ENCODE measurements around the gene MTHFD2L. TPM values are rescaled to one million over a fixed set of nuclear protein-coding genes. Genes with fewer than 3 reads are reported as not detected.

The MTHFD2L gene
- total RNA-seq, 1 experiment from 2014 or later, result 11.6 TPM

DNA sequence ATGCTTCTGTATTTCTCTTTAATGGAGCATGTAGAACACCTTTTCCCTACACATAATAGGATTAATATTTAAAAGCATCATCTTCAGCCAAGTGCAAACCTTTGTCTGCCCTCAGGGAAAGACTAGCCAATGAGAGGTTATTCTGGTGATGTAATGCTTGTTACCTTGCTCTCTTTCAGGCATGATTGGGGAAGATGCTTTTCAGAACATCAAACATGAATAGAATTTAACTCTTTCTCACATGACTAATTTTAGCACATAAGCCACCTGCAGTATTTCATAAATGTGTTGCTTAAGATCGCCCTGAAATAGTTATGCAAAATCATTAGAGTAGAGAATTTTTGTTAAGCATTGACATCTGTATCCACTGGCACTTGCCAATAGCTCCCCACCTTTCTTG lies 139.6 kb downstream of the MTHFD2L start:
- BruUV-seq (replicated peaks), result no TSS peak
- Histone ChIP-seq H3K4me1 (no peaks in the 10 kb centered on the region), H3K4me3 (ENCODE audit: low read depth, low read length) (no peak overlapping the region), H3K9me3 (no peaks in the 10 kb centered on the region), H3K27me3 (replicated peaks; ENCODE audit: control insufficient read depth, insufficient read depth, low read length) (no peaks in the 10 kb centered on the region), H3K36me3 (ENCODE audit: control insufficient read depth, insufficient read depth, low read length) (no peaks in the 10 kb centered on the region)
- Mint-ChIP-seq H3K4me1 (ENCODE audit: low read depth, unreplicated experiment) (no peaks in the 10 kb centered on the region), H3K27me3 (ENCODE audit: insufficient read depth, unreplicated experiment) (no peaks in the 10 kb centered on the region), H3K36me3 (ENCODE audit: insufficient read depth, unreplicated experiment) (no peaks in the 10 kb centered on the region), H3K9me3 (ENCODE audit: unreplicated experiment) (no peaks in the 10 kb centered on the region), H3K4me3 (ENCODE audit: unreplicated experiment) (no peak overlapping the region), H3K27ac (ENCODE audit: unreplicated experiment) (no peak overlapping the region)
- POLR2A ChIA-PET, result no interaction called here
- CTCF ChIA-PET, result no interaction called here
- no peak for DNase-seq
- TF ChIP-seq, protein P1, sequence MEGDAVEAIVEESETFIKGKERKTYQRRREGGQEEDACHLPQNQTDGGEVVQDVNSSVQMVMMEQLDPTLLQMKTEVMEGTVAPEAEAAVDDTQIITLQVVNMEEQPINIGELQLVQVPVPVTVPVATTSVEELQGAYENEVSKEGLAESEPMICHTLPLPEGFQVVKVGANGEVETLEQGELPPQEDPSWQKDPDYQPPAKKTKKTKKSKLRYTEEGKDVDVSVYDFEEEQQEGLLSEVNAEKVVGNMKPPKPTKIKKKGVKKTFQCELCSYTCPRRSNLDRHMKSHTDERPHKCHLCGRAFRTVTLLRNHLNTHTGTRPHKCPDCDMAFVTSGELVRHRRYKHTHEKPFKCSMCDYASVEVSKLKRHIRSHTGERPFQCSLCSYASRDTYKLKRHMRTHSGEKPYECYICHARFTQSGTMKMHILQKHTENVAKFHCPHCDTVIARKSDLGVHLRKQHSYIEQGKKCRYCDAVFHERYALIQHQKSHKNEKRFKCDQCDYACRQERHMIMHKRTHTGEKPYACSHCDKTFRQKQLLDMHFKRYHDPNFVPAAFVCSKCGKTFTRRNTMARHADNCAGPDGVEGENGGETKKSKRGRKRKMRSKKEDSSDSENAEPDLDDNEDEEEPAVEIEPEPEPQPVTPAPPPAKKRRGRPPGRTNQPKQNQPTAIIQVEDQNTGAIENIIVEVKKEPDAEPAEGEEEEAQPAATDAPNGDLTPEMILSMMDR (IDR thresholded peaks at IDR 0.05; ENCODE audit: insufficient read depth in 1 of 2, low read depth in 1 of 2, low read length in 1 of 2, severe bottlenecking in 1 of 2, unreplicated experiment in 1 of 2), result no peak
- intact Hi-C loops (cut with micrococcal nuclease; ENCODE audit: unreplicated experiment), result no loop called here

DNA sequence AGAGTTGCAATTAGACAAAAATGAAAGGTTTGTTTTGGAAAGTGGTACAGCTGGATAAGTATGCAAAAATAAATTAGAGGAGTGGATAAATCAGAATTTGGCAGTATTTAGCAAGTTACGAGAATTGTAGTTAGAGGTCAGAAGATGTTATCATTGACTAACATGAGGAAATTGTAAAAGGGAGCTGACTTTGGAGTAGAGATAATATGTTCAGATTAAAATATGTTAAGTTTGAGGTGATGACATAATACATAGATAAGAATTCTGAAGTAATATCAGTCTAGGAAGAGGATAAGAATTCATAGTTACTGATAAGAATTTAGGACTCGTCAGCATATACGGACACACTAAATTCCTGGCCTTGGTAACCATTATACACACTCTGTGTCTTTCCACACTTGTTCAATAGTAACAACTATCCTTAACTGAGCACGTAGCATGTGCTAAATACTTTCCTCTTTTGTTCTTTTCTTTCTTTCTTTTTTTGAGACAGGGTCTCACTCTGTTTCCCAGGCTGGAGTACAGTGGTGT lies 146.2 kb downstream of the MTHFD2L start:
- ChIA-PET POLR2A (no interaction called here), CTCF (no interaction called here)
- no TSS peak for BruUV-seq (replicated peaks)
- H3K27me3 Mint-ChIP-seq (ENCODE audit: insufficient read depth, unreplicated experiment), result no peaks in the 10 kb centered on the region
- H3K9me3 Mint-ChIP-seq (ENCODE audit: unreplicated experiment), result no peaks in the 10 kb centered on the region
- Histone ChIP-seq H3K27me3 (replicated peaks; ENCODE audit: control insufficient read depth, insufficient read depth, low read length) (no peaks in the 10 kb centered on the region), H3K9me3 (no peaks in the 10 kb centered on the region), H3K4me1 (peaks cover 7% of the 10 kb centered on the region; the same call in 1 of the 2 replicates), H3K36me3 (ENCODE audit: control insufficient read depth, insufficient read depth, low read length) (no peaks in the 10 kb centered on the region), H3K4me3 (ENCODE audit: low read depth, low read length) (no peak overlapping the region)
- H3K4me3 Mint-ChIP-seq (ENCODE audit: unreplicated experiment), result no peak overlapping the region
- H3K36me3 Mint-ChIP-seq (ENCODE audit: insufficient read depth, unreplicated experiment), result no peaks in the 10 kb centered on the region
- no peak for DNase-seq
- no peak overlapping the region for H3K27ac Mint-ChIP-seq (ENCODE audit: unreplicated experiment)
- intact Hi-C loops (cut with micrococcal nuclease; ENCODE audit: unreplicated experiment), result no loop called here
- no peaks in the 10 kb centered on the region for H3K4me1 Mint-ChIP-seq (ENCODE audit: low read depth, unreplicated experiment)
- TF ChIP-seq, protein P1 (IDR thresholded peaks at IDR 0.05; ENCODE audit: insufficient read depth in 1 of 2, low read depth in 1 of 2, low read length in 1 of 2, severe bottlenecking in 1 of 2, unreplicated experiment in 1 of 2), result no peak

GRCh38 chr4:74305000-74305399 lies 147.1 kb downstream of the MTHFD2L start:
- no peaks in the 10 kb centered on the region for H3K9me3 ChIP-seq
- no peaks in the 10 kb centered on the region for H3K27me3 Mint-ChIP-seq (ENCODE audit: insufficient read depth, unreplicated experiment)
- H3K4me1 Mint-ChIP-seq (ENCODE audit: low read depth, unreplicated experiment), result no peaks in the 10 kb centered on the region
- DNase-seq, result no peak
- H3K27me3 ChIP-seq (replicated peaks; ENCODE audit: control insufficient read depth, insufficient read depth, low read length), result no peaks in the 10 kb centered on the region
- TF ChIP-seq, protein P1 (IDR thresholded peaks at IDR 0.05; ENCODE audit: insufficient read depth in 1 of 2, low read depth in 1 of 2, low read length in 1 of 2, severe bottlenecking in 1 of 2, unreplicated experiment in 1 of 2), result no peak
- intact Hi-C loops (cut with micrococcal nuclease; ENCODE audit: unreplicated experiment), result no loop called here
- ChIA-PET CTCF (no interaction called here), POLR2A (no interaction called here)
- H3K9me3 Mint-ChIP-seq (ENCODE audit: unreplicated experiment), result no peaks in the 10 kb centered on the region
- H3K4me3 Mint-ChIP-seq (ENCODE audit: unreplicated experiment), result no peak overlapping the region
- no peaks in the 10 kb centered on the region for H3K36me3 Mint-ChIP-seq (ENCODE audit: insufficient read depth, unreplicated experiment)
- H3K36me3 ChIP-seq (ENCODE audit: control insufficient read depth, insufficient read depth, low read length), result no peaks in the 10 kb centered on the region
- peaks cover 7% of the 10 kb centered on the region; the same call in 1 of the 2 replicates for H3K4me1 ChIP-seq
- no TSS peak for BruUV-seq (replicated peaks)
- no peak overlapping the region for H3K4me3 ChIP-seq (ENCODE audit: low read depth, low read length)
- H3K27ac Mint-ChIP-seq (ENCODE audit: unreplicated experiment), result no peak overlapping the region
